ENCODE measurements around the gene COTL1.

The COTL1 gene

DNA sequence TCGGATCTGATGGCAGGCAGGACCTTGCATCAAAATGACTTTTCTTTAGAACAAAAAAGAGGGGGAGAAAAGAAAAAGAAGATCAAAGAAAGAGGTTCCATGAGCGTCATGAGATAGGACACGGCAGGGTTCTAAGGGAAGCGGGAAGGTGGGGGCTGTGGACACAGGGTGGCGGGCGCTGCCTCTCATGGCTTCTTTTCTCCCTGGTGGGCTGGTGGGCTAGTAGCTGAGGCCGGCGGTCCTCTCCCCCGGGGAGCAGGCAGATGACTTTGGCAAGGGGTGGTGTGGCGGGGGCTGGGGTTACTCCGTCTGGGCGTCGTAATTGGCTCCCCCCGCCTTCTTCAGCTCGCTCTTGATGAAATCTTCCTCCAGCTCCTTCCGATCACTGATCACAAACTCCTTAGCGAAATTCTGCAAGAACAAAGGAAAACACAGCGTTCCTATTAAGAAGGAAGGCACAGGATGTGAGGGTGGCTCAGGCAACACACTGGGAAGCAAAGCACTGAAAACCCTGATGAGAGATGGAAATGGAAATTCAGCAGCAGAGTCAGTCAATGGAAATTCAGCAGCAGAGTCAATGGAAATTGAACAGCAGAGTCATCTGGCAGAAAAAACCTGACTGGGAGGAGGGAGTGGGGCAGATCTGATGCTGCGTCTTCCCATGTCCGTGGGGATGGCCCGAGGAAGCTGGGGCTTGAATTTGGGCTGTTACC lies 51.2 kb downstream of the COTL1 start:
- Histone ChIP-seq H2AFZ (ENCODE audit: low read depth, low read length, severe bottlenecking) (no peak overlapping the region), H3K4me2 (ENCODE audit: low read depth, low read length, poor library complexity, severe bottlenecking) (no peak overlapping the region), H3K36me3 (ENCODE audit: low read length) (peaks cover 2% of the 10 kb centered on the region; the same call in 1 of the 2 replicates), H3K79me2 (ENCODE audit: insufficient read depth, low read length) (peaks cover 24% of the 10 kb centered on the region), H3K9ac (ENCODE audit: low read length) (no peak overlapping the region), H3K4me3 (ENCODE audit: insufficient read depth, low read length, poor library complexity, severe bottlenecking) (no peak overlapping the region), H3K9me2 (replicated peaks; ENCODE audit: insufficient read depth, low read length) (no peaks in the 10 kb centered on the region), H3K27ac (ENCODE audit: low read depth, low read length) (no peak overlapping the region), H4K20me1 (ENCODE audit: low read depth, low read length) (no peaks in the 10 kb centered on the region), H3F3A (ENCODE audit: insufficient read depth) (no peaks in the 10 kb centered on the region), H3K27me3 (ENCODE audit: low read length) (no peaks in the 10 kb centered on the region), H3K9me3 (ENCODE audit: insufficient read depth, low read length) (no peaks in the 10 kb centered on the region)
- no peak for TF ChIP-seq EZH2phosphoT487 (conservative IDR thresholded peaks at IDR 0.05; ENCODE audit: low read length)
- TF ChIP-seq, protein P1, sequence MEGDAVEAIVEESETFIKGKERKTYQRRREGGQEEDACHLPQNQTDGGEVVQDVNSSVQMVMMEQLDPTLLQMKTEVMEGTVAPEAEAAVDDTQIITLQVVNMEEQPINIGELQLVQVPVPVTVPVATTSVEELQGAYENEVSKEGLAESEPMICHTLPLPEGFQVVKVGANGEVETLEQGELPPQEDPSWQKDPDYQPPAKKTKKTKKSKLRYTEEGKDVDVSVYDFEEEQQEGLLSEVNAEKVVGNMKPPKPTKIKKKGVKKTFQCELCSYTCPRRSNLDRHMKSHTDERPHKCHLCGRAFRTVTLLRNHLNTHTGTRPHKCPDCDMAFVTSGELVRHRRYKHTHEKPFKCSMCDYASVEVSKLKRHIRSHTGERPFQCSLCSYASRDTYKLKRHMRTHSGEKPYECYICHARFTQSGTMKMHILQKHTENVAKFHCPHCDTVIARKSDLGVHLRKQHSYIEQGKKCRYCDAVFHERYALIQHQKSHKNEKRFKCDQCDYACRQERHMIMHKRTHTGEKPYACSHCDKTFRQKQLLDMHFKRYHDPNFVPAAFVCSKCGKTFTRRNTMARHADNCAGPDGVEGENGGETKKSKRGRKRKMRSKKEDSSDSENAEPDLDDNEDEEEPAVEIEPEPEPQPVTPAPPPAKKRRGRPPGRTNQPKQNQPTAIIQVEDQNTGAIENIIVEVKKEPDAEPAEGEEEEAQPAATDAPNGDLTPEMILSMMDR (IDR thresholded peaks at IDR 0.05; ENCODE audit: insufficient read depth, low read length, poor library complexity, severe bottlenecking), result no peak

DNA sequence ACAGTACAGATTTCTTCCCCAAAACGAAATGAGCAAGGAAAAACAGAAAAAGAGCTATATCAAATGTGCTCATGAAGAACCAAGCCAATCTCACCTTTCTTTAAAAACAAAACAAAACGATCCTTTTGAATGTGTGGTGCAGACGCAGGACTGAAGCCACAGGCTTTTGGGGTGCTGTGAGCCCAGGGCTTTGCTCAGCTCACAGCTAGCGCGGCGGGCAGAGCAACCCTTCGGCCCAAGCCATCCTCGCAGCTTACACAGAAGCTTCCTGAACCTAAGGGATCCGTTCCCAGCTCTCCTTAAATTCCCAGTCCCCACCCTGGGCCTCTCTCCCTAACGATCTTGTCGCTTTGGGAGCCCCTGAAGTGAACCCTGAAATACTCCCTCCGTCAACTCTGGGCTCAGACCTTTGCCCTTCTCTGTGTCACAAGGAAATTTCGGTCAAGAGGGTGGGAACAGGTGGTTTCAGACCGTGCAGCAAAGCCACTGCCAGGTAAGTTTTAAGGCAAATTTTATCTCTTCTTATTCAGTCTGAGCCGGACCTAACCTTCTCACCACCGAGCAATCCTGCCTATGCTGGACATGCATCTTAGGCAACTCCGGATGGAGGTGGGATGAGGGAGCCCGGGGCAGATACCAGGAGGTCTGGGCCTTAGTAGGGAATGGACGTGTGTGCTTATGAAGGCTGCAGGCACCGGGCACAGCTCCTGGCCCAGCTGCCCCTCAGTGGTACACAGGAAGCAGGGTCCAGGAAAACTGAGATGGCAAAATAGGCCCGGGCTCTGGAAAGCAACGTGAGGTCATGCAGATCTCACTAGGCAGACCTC lies 52.0 kb downstream of the COTL1 start:
- TF ChIP-seq, protein P1 (IDR thresholded peaks at IDR 0.05; ENCODE audit: insufficient read depth, low read length, poor library complexity, severe bottlenecking), result no peak
- no peak for TF ChIP-seq EZH2phosphoT487 (conservative IDR thresholded peaks at IDR 0.05; ENCODE audit: low read length)
- H4K20me1 ChIP-seq (ENCODE audit: low read depth, low read length), result no peaks in the 10 kb centered on the region
- no peaks in the 10 kb centered on the region for H3F3A ChIP-seq (ENCODE audit: insufficient read depth)
- no peak overlapping the region for H3K4me3 ChIP-seq (ENCODE audit: insufficient read depth, low read length, poor library complexity, severe bottlenecking)
- no peaks in the 10 kb centered on the region for H3K27me3 ChIP-seq (ENCODE audit: low read length)
- no peak overlapping the region for H3K4me2 ChIP-seq (ENCODE audit: low read depth, low read length, poor library complexity, severe bottlenecking)
- peaks cover 24% of the 10 kb centered on the region for H3K79me2 ChIP-seq (ENCODE audit: insufficient read depth, low read length)
- H2AFZ ChIP-seq (ENCODE audit: low read depth, low read length, severe bottlenecking), result no peak overlapping the region
- H3K36me3 ChIP-seq (ENCODE audit: low read length), result peaks cover 2% of the 10 kb centered on the region; the same call in 1 of the 2 replicates
- H3K27ac ChIP-seq (ENCODE audit: low read depth, low read length), result no peak overlapping the region
- no peaks in the 10 kb centered on the region for H3K9me2 ChIP-seq (replicated peaks; ENCODE audit: insufficient read depth, low read length)
- no peak overlapping the region for H3K9ac ChIP-seq (ENCODE audit: low read length)
- no peaks in the 10 kb centered on the region for H3K9me3 ChIP-seq (ENCODE audit: insufficient read depth, low read length)

DNA sequence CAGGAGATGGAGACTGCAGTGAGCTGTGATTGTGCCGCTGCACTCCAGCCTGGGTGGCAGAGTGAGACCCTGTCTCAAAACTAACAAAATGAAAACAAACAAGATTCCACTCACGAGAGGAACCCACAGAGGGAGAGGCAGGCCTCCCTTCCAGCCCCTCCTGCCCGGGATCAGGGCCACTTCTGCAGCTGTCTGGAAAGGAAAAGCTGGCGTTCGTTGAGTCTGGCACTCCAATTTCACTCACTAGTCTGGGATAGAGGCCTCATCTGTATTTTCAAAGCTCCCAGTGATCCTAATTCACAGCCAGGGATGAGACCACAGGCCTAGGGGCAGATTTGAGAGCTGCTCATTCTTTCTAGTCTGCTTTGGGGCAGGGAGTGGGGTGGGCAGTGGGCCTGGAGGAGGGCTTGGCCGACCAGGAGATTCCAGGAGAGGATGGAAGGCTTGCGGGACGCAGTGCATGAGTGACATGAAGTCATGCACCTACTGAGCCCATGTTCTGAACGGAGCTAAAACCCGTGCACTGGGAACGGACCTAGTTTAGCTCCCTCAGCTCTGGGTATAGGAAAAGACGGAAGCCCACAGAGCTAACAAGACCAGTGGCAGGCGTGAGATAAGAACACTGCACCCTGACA lies 54.0 kb downstream of the COTL1 start:
- no peaks in the 10 kb centered on the region for H3K27me3 ChIP-seq (ENCODE audit: low read length)
- no peak overlapping the region for H3K4me3 ChIP-seq (ENCODE audit: insufficient read depth, low read length, poor library complexity, severe bottlenecking)
- H3K9ac ChIP-seq (ENCODE audit: low read length), result no peak overlapping the region
- no peak overlapping the region for H2AFZ ChIP-seq (ENCODE audit: low read depth, low read length, severe bottlenecking)
- H3F3A ChIP-seq (ENCODE audit: insufficient read depth), result no peaks in the 10 kb centered on the region
- H3K9me3 ChIP-seq (ENCODE audit: insufficient read depth, low read length), result no peaks in the 10 kb centered on the region
- H3K9me2 ChIP-seq (replicated peaks; ENCODE audit: insufficient read depth, low read length), result no peaks in the 10 kb centered on the region
- no peak for TF ChIP-seq EZH2phosphoT487 (conservative IDR thresholded peaks at IDR 0.05; ENCODE audit: low read length)
- TF ChIP-seq, protein P1 (IDR thresholded peaks at IDR 0.05; ENCODE audit: insufficient read depth, low read length, poor library complexity, severe bottlenecking), result no peak
- H3K36me3 ChIP-seq (ENCODE audit: low read length), result peaks cover 2% of the 10 kb centered on the region; the same call in 1 of the 2 replicates
- H4K20me1 ChIP-seq (ENCODE audit: low read depth, low read length), result no peaks in the 10 kb centered on the region
- no peak overlapping the region for H3K4me2 ChIP-seq (ENCODE audit: low read depth, low read length, poor library complexity, severe bottlenecking)
- peaks cover 11% of the 10 kb centered on the region for H3K79me2 ChIP-seq (ENCODE audit: insufficient read depth, low read length)
- no peak overlapping the region for H3K27ac ChIP-seq (ENCODE audit: low read depth, low read length)
